Measurements from ENCODE around the gene EXD3.
A peak's percentile ranks its signal among the peaks of the same experiment; 100 is the strongest.

Gene EXD3

DNA sequence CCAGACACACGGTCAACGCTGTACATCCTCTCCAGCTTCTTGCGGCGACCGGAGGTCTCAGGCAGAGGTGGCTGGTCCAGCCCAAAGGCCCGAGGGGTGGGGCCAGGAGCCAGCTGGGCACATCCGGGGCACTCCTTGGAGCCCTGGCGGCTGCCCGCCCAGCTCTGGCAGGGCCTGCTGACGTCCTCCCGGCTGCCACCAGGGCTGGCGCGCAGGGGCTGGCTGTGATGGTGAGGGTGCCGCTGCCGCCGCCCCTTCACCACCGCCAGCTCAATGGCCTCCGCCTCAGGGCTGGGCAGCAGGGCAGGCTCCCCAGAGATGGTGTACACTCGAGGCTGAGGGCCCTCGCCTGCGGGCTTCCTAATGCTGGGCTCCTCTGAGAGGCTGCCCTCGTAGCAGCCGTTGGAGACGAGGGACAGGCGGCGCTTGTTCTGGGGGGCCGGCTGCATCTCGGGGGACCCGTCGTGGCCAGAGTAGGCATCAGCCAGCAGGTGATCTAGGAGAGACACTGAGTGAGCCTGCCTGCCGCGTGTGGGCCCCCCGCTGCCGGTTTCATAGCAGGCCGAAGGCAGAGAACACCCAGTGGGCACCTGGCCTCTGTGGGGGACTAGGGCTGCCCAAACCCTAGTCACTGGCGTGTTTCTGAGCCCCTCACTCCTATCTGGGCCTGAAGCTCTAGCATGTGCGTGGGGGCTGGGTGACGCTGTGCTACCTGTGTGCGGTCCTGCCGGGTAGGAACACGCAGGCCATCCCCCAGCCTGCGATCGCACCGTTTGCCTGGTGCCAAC lies 34.6 kb upstream of the EXD3 start:
- TF ChIP-seq, protein P1, sequence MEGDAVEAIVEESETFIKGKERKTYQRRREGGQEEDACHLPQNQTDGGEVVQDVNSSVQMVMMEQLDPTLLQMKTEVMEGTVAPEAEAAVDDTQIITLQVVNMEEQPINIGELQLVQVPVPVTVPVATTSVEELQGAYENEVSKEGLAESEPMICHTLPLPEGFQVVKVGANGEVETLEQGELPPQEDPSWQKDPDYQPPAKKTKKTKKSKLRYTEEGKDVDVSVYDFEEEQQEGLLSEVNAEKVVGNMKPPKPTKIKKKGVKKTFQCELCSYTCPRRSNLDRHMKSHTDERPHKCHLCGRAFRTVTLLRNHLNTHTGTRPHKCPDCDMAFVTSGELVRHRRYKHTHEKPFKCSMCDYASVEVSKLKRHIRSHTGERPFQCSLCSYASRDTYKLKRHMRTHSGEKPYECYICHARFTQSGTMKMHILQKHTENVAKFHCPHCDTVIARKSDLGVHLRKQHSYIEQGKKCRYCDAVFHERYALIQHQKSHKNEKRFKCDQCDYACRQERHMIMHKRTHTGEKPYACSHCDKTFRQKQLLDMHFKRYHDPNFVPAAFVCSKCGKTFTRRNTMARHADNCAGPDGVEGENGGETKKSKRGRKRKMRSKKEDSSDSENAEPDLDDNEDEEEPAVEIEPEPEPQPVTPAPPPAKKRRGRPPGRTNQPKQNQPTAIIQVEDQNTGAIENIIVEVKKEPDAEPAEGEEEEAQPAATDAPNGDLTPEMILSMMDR (IDR thresholded peaks at IDR 0.05; ENCODE audit: control insufficient read depth, extremely low read depth, insufficient read depth) = no peak
- DNase-seq (ENCODE audit: low read depth) = no peak
- H3K4me3 ChIP-seq (ENCODE audit: low read depth, low read length) = peak overlapping the region; percentile 69

DNA sequence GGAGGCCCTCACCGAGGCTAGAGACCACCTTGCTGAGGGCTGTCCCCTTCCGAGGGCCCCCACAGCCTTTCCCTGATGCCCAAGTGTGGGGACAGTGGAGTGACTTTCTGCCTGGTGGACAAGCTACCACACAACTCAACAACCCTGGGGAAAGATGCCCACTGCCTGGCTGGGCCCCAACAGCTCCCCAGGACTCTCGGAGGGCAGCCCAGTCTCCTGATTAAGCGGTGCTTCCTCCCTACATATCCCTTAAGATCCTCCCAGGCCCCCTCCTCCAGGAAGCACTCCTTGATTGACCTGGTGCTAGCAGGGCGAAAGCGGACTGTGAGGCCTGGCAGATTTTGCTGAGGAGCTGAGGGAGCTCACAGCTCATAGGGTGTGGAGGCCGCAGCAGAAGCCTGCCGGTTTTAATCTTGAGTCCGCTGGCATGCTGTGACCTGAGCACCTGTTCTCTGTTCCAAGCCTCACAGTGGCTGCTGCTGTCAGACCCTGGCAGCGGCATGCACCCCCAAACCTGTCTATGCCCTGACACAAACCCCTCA lies 34.0 kb upstream of the EXD3 start:
- no peak overlapping the region for H3K4me3 ChIP-seq (ENCODE audit: low read depth, low read length)
- TF ChIP-seq, protein P1 (IDR thresholded peaks at IDR 0.05; ENCODE audit: control insufficient read depth, extremely low read depth, insufficient read depth) = no peak
- DNase-seq (ENCODE audit: low read depth) = no peak

DNA sequence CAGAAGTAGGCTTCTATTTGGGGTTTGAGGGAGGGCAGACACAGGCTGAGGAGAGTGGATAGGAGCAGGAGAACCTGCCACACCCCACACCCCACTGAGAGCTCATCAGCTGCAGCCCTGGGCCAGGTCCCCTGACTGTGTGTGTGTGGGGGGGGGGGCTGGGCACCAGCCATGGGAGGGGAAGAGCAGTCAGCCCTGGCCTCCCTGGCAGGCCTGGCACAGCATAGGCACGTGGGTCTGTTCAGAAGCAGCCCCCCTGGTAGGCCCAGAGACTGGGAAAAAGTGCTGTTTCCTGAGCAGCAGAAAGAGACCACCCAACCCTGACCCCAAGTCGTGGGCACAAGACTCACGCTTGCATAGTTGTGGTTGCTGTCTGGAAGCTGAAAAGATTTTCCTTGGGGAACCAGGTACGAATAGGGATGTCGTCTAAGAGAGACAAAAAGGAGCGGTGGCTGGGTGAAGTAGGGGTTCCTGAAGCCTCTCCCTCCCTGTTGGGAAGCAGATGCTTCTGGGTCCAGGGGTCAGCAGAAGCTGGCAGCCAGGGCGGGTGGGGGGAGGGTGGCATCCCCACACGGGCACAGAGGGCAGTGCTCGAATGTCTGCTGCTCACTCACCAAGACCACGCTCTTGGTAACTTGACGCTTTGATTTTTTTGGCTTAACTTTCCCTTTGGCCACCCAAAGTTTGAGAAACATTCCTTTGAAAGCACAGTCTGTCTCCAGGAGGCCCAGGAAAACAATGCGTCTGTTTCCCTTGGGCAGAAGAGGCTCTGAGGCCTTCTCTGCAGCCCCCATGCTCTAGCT lies 33.3 kb upstream of the EXD3 start:
- TF ChIP-seq, protein P1 (IDR thresholded peaks at IDR 0.05; ENCODE audit: control insufficient read depth, extremely low read depth, insufficient read depth) = no peak
- no peak overlapping the region for H3K4me3 ChIP-seq (ENCODE audit: low read depth, low read length)
- no peak for DNase-seq (ENCODE audit: low read depth)

DNA sequence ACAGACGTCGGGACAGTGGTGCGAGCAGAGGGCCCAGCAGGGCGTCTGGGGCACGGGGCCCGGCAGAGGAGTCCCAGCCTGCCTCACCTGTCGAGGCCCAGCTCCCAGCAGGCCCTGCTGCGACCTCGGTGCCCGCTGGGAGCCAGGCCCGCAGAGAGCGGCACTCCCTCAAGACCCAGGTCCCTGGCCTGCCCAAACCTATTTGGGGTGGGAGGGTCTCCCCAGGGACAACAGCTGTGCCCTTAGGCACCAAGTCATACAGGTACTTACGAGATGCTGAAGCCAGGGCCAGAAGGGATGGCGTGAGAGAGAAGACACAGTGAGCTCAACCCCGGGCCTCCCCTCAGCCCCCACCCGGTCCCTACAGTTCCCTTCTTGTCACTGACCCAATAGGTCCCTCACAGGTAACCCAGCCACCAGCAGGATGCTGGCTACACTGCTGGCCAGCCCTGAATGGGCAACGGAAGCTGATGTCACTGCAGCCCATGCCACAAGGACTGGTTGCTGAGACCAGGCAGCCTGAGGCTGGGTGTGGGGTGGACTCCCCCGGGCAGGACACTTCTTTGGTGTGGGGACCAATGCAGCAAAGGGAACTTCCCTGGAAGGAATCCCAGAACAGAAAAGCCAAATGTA lies 32.5 kb upstream of the EXD3 start:
- no peak overlapping the region for H3K4me3 ChIP-seq (ENCODE audit: low read depth, low read length)
- TF ChIP-seq, protein P1 (IDR thresholded peaks at IDR 0.05; ENCODE audit: control insufficient read depth, extremely low read depth, insufficient read depth) = no peak

DNA sequence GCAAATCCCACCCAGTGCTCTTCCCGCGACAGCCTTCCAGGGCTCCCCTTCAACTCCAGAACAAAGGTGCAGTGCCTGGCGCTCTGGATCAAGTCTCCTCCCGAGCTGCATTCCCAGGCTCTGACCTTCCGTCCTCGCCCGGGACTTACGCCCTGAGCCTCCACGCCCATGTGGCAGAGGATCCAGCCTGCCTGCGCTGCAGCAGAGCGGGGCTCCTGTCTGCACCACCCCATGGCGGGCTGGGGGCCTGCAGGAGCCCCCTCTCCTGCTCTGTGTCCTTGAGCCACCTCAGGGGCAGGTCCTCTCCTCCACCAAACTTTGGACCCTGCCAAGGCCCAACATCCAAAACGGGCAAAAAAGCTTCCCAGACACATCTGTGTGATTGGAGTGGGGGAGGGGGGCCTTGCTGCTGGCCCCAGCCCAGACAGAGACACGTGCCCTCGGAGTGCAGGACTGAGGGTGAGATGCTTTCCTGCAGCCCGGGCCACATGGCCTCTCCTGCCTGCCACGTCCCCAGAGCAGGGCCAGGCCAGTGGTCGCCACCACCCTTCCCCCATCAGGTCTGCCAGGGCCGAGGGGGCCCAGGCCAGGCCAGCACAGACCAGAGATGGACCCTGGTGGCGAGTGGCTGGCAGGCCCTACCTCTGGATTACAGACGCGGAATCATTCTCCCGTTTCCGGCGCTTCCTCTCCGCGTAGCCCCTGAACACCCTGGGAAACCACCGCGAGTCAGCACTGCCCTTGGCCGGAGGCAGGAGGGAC lies 31.8 kb upstream of the EXD3 start:
- DNase-seq (ENCODE audit: low read depth) = no peak
- H3K4me3 ChIP-seq (ENCODE audit: low read depth, low read length) = no peak overlapping the region
- TF ChIP-seq, protein P1 (IDR thresholded peaks at IDR 0.05; ENCODE audit: control insufficient read depth, extremely low read depth, insufficient read depth) = no peak

More for the DNA sequence above, 32.5 kb upstream of the EXD3 start:
- no peak for DNase-seq (ENCODE audit: low read depth)

DNA sequence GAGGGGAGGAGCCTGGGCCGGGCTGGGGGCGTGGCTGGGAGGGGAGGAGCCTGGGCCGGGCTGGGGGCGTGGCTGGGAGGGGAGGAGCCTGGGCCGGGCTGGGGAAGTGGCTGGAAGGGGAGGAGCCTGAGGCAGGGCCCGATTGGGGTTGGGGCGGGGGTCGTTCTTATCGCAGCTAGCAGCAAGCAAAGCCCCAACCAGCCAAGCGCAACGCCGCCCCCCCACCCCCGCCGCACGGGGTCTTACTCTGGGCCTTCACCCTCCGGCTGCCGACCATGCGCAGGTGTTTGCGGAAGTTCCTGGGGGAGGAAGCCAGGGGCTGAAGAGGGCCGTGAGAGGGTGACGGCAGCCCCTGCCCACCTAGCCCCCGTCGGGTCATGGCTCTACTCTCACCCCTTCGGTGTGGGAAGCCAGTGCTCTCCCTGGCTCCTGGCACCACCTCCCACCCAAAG lies 31.2 kb upstream of the EXD3 start:
- no peak for DNase-seq (ENCODE audit: low read depth)
- no peak overlapping the region for H3K4me3 ChIP-seq (ENCODE audit: low read depth, low read length)
- TF ChIP-seq, protein P1 (IDR thresholded peaks at IDR 0.05; ENCODE audit: control insufficient read depth, extremely low read depth, insufficient read depth) = no peak
